ENCODE data around the gene MTERF4. TPM values are rescaled to one million over a fixed set of nuclear protein-coding genes. Genes with fewer than 3 reads are reported as not detected.

MTERF4 gene
- total RNA-seq, 1 donor from 2014 or later: 35.5 TPM

DNA sequence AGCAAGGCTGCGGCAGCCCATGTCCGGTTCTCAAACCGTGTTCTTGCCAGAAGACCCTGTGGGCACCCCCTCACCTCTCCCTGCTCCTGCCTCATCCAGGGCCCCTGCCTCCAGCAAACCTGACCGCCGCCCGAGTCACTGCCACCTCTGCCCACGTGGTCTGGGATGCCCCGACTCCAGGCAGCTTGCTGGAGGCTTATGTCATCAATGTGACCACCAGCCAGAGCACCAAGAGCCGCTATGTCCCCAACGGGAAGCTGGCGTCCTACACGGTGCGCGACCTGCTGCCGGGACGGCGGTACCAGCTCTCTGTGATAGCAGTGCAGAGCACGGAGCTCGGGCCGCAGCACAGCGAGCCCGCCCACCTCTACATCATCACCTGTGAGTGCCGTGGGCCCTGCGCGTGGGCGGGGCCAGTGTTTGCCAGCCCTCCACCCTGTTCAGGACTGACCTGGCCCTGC, 32.2 kb downstream of the MTERF4 start:
- Histone ChIP-seq H3K4me3 (ENCODE audit: low read depth, low read length) (no peak overlapping the region), H3K27me3 (ENCODE audit: control insufficient read depth, insufficient read depth, low read length) (no peaks in the 10 kb centered on the region), H3K36me3 (ENCODE audit: control insufficient read depth, insufficient read depth, low read length) (no peaks in the 10 kb centered on the region)
- FAIRE-seq: no peak
- no peak for DNase-seq (ENCODE audit: low read depth)
- TF ChIP-seq, protein P1, sequence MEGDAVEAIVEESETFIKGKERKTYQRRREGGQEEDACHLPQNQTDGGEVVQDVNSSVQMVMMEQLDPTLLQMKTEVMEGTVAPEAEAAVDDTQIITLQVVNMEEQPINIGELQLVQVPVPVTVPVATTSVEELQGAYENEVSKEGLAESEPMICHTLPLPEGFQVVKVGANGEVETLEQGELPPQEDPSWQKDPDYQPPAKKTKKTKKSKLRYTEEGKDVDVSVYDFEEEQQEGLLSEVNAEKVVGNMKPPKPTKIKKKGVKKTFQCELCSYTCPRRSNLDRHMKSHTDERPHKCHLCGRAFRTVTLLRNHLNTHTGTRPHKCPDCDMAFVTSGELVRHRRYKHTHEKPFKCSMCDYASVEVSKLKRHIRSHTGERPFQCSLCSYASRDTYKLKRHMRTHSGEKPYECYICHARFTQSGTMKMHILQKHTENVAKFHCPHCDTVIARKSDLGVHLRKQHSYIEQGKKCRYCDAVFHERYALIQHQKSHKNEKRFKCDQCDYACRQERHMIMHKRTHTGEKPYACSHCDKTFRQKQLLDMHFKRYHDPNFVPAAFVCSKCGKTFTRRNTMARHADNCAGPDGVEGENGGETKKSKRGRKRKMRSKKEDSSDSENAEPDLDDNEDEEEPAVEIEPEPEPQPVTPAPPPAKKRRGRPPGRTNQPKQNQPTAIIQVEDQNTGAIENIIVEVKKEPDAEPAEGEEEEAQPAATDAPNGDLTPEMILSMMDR (IDR thresholded peaks at IDR 0.05; ENCODE audit: insufficient read depth, low read length, severe bottlenecking): no peak

DNA sequence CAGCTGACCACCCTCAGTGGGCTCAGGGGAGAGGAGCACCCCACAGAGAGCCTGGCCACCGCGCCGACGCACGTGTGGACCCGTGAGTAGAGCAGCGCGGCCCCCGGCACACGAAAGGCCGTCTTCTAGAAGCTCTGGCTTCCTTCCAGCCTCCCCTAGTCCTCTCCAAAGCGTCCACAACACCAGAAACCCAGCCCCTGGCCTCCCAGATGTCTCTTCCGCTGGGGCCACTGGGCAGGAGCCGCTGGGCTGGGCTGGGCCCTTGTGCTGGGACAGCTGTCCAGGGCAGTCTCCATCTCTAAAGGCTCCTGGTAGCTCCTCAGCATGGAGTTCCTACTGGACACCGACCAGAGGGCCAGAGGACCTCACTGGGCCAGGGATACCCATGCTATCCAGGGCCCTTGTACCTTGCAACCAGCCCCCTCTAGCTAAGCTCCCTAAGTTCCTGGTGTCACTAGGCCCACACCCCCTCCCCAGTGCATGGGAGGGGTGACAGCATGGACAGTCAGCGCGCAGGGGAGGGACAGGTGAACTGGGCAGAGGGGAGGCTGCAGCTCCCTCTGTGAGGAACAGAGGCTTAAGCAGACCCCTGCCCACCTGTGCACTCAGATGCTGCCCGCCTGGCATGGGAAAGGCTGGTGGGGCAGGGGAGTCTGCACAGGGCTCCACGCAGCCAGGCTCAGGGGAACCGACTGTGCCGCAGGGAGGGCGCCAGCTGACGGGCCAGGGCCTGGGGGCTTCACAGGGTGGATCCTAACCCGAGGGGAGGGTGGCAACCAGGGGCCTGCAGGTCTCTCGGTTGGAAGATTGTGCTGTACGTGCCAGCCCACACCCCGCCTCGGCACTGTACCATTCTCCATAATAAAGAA, 32.9 kb downstream of the MTERF4 start:
- no peaks in the 10 kb centered on the region for H3K36me3 ChIP-seq (ENCODE audit: control insufficient read depth, insufficient read depth, low read length)
- TF ChIP-seq, protein P1 (IDR thresholded peaks at IDR 0.05; ENCODE audit: insufficient read depth, low read length, severe bottlenecking): no peak
- H3K4me3 ChIP-seq (ENCODE audit: low read depth, low read length): no peak overlapping the region
- FAIRE-seq: no peak
- H3K27me3 ChIP-seq (ENCODE audit: control insufficient read depth, insufficient read depth, low read length): no peaks in the 10 kb centered on the region
- DNase-seq (ENCODE audit: low read depth): no peak

DNA sequence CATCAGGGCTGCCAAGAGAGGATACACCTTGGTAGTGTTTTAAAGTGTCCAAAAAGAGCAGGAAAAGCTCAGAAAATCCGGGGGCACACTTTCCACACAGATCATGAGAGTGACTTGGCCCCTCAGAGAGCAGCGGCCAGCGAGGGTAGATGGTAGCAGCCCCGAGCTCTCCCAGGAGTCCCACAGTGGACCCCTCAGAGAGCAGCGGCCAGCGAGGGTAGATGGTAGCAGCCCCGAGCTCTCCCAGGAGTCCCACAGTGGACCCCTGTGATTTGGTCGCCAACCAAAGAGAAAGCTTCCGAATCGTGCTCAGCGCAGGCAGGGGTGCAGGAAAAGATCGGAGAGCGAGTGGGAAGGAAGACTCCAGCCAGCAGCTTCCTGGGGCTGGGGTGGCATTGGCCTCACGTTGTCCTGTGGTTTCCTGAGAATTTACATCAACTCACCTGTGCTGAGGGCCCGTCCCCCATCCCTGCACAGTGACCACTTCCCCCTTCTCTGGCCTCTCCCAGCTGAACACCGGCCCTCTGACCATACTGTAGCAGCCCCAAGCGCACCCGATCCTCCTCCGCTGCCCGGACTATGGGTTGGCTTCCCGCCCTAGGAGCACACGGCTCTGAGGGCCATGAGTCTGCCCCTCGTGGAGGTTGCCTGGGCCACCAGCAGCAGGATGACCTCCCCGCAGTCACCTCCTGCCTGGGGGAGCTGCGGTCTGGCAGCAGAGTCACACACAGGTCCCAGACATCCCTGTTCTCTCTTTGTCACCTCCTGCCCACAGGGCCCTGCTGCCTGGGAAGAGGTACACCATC, 33.7 kb downstream of the MTERF4 start:
- DNase-seq (ENCODE audit: low read depth): no peak
- no peak for FAIRE-seq
- Histone ChIP-seq H3K27me3 (ENCODE audit: control insufficient read depth, insufficient read depth, low read length) (no peaks in the 10 kb centered on the region), H3K36me3 (ENCODE audit: control insufficient read depth, insufficient read depth, low read length) (no peaks in the 10 kb centered on the region), H3K4me3 (ENCODE audit: low read depth, low read length) (no peak overlapping the region)
- TF ChIP-seq, protein P1 (IDR thresholded peaks at IDR 0.05; ENCODE audit: insufficient read depth, low read length, severe bottlenecking): no peak

DNA sequence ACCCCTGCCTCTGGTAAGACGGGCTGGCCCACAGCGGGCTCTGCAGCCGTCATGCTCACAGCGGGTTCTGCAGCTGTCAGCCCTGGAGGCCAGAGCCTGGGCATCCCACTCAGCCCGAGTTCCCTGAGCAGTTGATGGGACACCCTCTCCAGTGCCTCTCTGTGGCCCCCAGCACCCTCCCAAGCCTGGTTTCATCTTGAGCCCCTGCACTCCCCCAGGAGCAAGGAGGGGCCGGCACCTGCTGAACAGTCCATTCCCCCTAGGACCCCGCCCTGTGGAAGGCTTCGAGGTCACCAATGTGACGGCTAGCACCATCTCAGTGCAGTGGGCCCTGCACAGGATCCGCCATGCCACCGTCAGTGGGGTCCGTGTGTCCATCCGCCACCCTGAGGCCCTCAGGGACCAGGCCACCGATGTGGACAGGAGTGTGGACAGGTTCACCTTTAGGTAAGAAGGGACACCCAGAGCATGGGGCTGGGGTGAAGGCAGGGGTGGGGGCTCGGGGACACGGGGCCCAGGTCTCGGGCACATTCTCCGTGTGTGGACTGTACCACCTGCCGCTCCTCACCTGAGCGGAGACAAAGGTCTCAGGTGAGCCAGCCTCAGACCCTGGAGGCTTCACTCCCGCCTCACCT, 34.5 kb downstream of the MTERF4 start:
- Histone ChIP-seq H3K36me3 (ENCODE audit: control insufficient read depth, insufficient read depth, low read length) (no peaks in the 10 kb centered on the region), H3K4me3 (ENCODE audit: low read depth, low read length) (no peak overlapping the region), H3K27me3 (ENCODE audit: control insufficient read depth, insufficient read depth, low read length) (no peaks in the 10 kb centered on the region)
- no peak for DNase-seq (ENCODE audit: low read depth)
- TF ChIP-seq, protein P1 (IDR thresholded peaks at IDR 0.05; ENCODE audit: insufficient read depth, low read length, severe bottlenecking): no peak
- FAIRE-seq: no peak

DNA sequence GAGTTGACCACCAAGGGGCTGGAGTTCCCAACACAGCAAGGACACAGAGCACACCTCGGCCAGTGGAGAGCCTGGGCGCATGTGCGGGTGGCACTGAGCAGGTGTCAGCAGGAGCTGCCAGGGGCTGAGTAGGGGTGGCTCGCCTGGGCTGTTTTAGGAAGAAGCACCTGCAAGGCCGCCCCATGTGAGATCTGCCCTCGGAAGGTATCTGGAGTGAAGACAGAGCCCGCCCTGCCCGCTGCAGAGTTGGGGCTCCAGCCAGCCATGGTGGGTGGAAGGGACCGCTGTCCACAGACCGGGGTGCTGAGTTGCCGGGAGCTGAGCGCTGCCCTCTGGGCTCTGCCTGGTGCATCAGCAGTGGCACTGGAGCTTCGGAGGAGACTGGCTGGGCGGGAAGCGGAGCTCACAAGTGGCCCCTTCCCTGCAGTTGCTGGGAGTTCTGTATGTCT, 35.2 kb downstream of the MTERF4 start:
- H3K36me3 ChIP-seq (ENCODE audit: control insufficient read depth, insufficient read depth, low read length): no peaks in the 10 kb centered on the region
- TF ChIP-seq, protein P1 (IDR thresholded peaks at IDR 0.05; ENCODE audit: insufficient read depth, low read length, severe bottlenecking): no peak
- H3K4me3 ChIP-seq (ENCODE audit: low read depth, low read length): no peak overlapping the region
- no peaks in the 10 kb centered on the region for H3K27me3 ChIP-seq (ENCODE audit: control insufficient read depth, insufficient read depth, low read length)
- DNase-seq (ENCODE audit: low read depth) (no peak), FAIRE-seq (no peak)
